HG02623 (cell line): ENCODE data around the gene DIP2C.

Experiments used
- ATAC-seq: cut with Tn5 transposase; IDR thresholded peaks from one replicate; pipeline ENCODE4 v1.9.1; 2021; ENCODE audit warnings: moderate library complexity; ENCODE audit not compliant: unreplicated experiment

Gene DIP2C

DNA sequence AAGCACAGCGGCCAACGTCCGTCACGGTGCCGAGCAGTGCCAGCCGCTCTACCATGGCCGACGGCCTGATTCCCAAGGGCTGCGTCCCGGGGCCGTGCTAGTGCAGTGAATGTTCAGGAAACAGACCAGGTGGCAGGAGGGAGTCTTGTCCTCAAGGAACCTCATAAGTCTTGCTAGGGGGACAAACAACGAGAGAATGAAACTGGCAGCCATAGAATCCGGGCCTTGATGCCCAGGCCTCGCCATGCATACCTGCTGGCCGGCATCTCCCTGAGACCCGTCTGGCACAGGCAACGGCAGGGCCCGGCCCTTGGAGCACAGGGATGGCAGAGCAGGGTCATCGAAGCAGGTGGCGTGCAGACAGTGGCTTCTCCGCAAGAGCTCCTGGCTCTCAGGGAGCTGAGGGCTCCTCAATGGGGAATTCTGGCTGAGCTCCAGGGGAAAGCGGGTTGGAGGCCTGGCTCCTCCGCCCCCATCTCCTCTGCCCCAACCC is 58.8 kb downstream of the DIP2C start:
- no peak for ATAC-seq

DNA sequence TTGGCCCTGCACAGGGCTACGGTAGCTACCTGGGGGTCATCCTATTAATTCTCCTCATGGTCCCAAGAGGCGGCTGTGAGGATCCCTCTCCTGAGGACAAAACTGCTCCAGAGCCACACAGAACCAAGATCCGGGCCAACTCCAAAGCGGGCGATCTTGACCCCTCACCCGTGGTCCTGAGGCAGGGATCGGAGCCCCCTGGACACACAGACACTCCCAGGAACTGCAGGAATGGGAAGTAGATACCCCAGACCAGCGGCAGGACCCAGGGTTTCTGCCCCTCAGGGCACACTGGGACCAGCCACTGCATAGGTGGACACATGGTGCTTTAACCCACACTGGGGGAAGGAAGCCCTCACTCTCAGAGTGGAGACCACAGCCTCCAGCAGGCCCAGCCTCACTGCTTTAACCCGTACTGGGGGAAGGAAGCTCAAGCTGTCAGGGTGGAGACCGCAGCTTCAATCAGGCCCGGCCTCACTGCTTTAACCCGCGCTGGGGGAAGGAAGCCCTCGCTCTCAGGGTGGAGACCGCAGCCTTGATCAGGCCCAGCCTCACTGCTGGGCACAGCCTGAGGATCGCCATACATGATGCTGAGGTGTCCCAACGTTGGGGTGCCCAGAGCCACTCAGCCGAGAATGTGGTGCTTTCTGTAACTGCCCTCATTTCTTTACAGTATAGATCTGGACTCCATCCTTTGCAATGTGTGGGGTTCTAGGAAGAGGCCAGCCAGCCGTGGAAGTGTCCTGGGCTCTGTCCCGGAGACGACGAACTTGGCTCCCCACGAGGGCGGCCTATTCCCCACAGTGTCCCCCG is 60.1 kb downstream of the DIP2C start:
- ATAC-seq, result no peak

DNA sequence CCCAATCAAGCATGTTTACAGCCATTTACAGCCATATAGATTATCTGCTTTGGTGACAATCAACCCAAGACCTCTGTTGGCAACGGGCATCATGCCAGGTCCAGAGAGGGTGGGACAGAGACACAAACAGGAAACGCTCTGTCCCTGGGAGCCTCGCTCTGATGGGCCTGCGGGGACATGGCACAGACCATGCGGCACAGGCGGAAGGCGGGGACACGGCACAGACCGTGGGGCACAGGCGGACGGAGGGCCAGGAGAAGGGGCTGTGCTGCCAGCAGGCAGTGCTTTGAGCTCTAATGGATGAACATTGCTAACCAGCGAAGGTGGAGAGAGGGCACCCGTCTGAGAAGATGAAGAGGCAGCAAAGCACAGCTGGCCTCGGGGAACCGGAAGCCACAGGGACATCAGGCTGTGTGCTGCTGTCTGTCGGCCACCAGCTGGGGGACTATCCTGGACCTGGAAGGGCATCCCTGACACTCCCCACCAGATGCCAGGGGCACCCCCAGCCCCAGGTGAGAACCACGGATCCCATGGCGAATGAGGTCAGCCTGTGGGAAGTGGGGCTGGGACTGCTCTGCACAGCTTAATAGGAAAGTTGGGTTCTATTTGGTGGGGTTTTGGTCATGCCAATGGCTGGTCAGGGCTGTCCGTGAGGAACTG is 61.0 kb downstream of the DIP2C start:
- ATAC-seq, result no peak

DNA sequence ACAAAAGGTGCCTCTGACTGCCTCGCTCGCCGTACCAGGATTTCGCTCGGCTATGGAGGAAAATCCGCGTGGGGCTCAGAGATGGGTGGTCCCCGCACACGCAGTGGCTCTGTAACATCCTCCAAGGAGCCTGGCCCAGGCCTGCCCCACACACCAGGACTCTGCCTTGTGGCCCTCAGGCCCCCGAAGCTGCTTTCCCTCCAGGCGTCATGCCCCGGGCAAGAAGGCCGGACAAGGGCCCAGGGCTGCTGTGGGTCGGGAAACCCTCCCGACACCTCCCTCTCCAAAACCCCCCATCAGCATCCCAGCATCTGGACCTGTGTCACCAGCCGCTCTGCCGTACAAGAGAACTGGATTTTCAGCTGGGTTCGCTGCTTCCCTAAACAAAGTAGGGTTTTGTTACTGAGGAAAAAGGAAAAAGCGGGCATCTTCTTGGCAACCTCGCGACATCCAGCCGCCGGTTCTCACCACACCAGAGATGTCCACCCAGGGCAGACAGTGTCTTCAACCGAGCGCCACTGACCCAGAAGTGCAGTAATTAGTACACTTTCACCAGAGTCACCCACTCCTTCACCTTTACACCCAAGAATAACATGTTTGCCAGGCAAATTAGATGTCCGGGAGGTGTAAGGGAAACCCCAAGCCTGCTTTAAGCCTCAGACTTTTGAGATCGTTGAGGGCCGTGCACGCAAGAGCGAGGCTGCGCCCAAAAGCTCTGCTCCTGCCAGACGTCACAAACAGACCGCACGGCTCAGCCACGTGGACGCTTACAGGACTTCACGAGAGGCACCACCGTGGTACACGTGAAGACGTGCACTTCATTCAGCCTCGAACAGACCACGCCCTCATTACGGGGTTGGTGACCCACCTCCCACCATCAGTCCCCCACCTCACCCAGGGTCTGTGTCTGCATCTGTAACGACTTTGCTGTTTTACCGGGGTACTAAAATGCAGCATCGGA is 62.2 kb downstream of the DIP2C start:
- no peak for ATAC-seq

DNA sequence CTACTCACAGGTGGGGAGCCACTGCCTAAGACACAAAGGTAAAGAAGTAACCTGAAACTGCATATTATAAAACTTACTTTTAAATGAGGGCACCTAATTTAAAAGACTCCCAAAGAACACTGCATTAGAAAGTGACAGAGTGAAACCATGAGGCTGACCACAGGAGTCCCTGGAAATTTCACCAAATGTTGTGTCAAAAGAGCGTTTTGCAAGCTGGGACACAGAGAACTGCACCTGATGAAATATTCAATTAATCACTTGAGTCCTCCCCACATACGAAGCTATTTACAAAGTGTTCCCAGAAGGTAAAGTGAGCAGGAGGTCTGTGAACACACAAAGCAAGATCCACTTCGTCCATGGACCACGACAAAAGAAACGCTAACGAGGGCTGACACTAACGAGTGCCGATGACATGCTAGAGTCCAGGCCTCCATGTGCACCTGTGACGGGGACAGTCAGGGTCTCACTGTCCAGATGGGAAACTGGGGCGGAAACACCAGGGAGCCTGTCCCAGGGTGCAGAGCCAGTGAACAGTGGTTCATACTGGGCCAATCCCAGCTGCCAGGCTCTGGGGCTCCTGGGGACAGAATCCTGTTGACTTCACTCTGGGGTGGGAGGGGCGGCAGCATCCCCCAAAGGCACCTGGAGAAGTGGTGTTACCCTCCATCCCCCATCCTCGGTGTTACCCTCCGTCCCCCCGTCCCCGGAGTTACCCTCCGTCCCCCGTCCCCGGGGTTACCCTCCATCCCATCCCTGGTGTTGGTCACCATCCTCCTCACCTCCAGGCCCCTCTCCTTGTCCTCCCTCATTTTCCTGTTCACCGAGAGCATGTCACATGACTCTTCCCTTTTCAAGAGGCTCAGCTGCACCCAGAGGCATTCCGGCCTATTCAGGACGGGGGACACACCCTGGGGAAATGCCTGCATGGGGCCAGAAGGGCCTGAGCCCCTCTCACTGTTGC is 63.4 kb downstream of the DIP2C start:
- ATAC-seq, result no peak

DNA sequence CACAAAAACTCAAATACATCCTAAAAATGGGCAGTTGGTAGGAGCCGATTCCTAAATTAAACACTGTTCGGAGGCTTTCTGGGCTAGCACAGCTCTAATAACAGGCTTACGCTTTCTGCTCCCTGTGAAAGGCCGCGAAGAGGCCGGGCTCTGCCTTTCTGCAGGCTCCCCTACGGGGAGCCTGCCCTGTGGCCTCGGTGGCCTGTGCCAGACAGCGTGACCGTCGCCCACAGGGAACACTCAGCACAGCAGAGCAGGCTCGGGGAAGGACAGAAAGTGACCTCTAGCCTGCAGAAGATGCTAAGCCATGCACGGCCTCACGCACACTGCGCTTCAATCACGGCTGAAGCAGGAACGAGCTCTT is 64.2 kb downstream of the DIP2C start:
- ATAC-seq, result no peak

DNA sequence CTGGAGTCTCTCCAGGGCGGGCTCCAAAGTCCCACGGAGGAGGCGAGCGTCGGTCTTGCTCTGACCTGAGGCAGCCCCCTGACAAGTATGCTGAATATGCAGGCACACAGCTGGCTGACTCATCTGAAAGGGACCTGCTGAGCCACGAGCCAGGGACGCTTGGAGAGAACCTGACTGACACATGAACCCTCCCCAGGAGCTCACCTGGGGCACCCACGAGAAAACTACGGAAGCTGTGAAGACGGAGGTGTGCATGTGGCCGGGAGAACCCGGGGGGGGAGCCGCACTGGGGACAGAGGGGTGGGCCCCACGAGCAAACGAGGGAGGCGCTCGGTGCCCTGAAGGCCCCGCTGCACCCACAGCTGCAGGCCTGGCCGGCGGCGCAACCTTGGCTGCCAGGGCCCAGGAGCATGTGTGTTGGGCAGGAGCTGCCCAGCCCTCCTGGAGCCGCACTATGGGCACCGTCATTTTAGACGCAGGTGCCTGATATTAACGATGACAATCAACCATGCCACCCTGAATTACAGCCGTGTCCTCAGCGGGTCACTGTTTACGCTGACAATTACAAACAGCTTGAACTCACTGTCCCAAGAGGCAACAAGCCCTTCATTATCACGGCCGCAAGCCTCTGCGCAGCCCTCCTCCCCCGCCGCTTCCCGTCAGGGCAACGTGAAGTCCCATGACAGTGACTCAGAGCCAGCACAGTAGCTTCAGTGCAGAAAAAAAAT is 64.7 kb downstream of the DIP2C start:
- no peak for ATAC-seq

DNA sequence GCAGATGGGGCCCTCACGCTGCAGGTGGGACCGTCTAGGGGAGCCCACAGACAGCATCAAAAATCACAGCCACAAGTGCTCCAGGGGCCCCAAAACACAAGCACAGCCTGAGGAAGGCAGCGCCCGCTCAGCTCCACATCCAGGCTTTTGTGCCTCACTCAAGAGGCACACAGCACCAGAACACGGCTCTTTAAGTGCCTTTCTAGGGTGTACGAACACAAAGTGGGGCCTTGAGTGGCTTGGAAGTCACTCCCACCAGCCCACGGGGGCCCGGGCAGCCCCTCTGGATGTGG is 65.2 kb downstream of the DIP2C start:
- ATAC-seq, result no peak

DNA sequence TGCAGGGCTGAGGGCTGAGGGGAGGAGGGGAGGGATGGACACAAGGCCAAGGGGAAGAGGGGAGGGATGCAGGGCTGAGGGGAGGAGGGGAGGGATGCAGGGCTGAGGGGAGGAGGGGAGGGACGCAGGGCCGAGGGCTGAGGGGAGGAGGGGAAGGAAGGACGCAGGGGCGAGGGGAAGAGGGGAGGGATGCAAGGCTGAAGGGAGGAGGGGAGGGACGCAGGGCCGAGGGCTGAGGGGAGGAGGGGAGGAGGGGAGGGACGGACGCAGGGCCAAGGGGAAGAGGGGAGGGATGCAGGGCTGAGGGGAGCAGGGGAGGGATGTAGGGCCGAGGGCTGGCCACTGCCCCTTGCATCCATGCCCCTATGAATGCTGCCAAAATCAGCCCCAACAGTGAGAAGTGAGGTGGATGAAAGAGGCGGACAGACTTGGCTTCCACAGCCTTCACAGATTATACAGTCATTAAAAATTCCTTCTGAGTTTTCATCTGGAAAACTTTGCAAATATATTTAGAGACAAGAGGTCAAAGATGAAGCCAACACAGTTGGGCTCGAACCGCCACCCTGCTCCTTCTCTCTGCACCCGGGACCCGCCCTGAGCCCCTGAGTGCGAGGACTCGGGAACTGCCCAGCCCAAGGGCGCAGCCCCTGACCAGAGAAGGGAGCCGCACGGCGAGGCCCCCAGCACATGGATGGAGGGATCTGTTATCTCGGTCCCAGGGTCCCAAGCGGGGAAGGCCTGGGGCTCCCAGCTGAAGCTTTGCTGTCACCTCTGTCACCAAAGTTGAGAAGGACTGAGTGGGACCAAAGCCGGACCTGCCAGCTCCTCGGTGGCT is 65.8 kb downstream of the DIP2C start:
- ATAC-seq, result no peak

DNA sequence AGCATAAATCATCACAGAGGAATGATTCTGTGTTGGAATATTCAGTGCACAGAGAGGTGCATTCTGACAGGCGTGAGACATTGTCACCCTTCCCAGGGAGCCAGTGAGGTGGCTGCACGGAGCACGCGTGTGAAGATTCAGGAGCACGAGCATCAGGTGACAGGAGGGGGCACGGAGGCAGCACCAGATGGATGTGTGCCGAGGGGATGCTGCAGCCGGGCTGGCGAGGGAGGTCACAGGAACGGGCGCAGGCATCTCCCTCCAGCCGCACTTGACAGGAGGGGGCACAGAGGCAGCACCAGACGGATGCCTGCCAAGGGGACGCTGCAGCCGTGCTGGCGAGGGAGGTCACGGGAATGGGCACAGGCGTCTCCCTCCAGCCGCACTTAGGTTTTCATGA is 66.5 kb downstream of the DIP2C start:
- ATAC-seq, result no peak

DNA sequence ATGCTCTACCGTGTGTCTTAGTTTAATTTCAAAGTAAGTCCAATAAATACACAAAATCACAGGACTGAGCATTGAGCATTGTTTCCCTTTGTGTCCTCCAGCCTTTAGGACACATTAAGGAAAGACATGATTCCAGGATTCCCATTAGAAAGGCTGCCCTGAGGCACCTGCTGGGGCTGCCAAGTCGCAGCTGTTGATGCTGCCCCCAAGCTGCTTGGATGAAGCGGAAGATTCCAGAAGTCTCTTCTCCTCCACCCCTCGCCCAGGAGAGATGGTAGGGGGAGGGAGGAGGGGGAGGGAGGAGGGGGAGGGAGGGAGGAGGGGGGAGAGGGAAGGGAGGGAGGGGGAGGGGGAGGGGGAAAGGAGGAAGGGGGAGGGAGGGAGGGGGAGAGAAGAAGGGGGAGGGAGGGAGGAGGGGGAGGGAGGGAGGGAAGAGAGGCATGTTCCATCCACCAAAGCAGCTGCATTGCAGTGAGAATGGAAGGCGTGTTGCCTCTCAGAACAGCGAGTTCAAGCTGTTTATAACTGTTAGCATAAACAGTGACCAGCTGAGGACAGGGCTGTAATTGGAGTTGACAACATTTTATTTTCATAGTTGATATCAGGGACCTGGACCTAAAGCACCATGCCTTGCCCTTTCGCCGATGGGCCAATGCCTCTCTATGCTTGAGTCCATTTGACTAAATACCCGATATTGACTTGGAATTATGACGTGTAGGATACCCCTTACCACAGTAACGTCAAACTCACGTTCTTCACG is 67.3 kb downstream of the DIP2C start:
- no peak for ATAC-seq

DNA sequence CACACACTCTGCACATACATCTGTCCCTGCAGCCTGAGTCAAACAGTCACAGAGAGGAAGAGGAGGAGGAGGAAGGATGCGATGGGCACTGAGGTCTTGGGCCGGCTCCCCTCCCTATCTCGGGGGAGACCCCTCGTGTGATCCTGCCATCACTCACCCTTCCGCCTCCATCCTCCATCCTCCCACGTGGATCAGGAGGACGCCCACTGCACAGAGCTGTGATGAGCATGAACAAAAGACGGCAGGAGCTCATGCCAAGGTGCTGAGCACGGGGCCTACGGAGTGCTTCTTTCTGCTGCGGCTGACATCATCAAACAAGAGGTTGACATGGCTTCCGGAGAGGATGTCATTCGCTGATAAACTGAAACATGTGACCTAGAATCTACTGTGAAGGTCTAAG is 68.0 kb downstream of the DIP2C start:
- no peak for ATAC-seq

DNA sequence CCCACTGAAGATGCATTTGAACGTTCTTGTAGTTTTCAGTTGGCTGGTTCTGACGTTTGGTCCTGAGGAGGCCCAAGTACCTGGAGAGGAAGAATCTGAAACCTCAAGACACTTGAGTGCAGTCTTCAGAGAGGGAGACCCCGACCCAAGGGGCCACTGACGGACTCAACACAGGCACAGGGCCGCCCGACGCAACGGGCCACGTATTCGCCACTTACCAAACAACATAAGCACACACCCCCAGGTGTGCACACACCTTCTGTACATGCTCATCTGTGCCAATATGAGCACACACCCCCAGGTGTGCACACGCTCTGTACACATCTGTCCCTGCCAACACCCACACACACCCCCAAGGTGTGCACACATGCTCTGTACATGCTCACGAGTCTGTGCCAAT is 68.5 kb downstream of the DIP2C start:
- no peak for ATAC-seq

DNA sequence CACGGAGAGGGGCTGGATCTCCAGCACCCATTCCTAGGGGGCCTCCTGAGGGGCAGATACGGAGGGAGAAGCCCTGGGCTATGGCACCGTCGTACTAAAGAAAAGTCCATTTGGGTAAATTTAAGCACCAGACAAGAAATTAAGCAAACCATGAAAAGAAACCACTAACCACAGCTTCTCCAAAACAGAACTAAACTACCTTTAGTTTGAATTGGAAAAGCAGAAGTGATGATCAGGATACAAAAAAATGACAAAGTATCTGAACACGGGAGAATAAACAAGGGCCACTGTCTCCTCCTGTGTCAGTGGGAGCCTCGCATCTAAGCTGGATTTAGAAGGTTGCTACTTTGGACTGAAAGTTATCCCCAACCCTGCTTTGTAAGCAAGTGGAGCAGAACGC is 69.1 kb downstream of the DIP2C start:
- ATAC-seq, result no peak

DNA sequence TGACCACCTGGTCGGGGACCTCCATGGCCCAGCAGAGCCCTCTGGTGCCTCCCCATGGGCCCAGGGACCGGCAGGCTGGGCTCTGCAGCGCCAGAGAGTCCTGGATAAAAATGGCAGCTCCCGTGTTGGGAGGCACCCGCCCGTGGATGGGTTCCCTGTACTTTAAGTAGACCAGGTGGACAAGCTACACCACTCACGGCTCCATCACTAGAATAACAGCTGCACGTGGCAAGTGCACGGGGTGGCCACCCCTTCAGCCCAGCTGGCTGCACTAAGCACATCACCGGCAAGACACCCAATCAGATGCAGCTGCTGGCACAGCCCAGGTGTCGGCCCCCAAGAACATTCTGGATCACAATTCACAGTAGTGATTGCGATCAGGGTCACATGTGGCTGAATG is 69.8 kb downstream of the DIP2C start:
- ATAC-seq, result no peak

DNA sequence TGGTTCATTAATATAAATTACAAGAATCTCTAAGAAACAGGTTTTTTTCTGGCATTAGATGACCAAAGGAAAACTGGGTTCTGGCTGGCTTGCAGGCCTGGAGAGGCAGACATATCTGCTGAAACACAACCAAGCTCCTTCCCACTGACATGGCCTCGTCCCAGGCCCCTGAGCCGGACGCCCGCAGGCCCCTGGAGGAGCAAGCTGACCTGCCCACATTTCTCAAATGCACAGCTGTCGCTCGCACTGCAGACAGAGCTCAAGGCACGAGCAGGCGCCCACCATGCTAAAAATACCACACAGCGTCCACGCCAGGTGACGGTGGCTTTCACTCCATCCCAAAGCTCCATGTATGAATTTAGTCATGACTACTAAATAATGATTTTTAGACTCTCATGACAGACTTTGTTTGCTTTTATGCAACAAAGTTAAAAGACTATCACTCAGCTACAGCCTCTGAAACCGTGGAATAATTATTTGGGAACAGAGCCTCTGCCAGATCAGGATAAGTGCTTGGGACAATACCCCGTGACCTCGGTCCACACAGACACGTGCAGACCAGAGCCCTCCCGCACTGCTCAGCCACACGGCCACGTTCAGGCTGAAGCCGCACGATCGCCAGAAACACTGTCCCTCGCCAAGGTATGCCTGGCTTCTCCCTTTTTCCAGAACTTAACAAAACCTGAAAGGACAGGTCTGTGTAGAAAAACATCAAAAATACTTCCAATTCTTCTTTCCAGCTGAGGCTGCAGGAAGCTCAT is 71.1 kb downstream of the DIP2C start:
- no peak for ATAC-seq

DNA sequence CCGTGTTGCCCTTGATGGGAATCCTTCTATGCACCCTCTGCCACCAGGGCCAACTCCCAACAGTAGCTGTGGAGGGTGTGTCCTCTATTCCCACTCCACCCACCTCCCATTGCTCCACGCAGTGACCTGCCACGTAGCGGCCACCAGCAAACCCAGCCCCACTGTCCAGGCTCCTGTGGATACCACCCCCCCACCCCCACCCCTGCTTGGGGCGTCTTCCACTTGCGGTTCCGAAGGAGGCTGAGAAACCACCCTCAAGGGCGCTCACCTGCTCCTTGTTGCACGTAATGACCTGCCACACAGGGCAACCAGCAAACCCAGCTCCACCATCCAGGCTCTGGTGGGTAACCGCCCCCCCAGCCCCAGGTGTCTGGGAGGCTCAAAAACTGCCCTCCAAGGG is 72.0 kb downstream of the DIP2C start:
- ATAC-seq, result no peak
